GM18498 (cell line): ENCODE measurements around the gene ITLN1.

ENCODE experiments used
- ATAC-seq: cut with Tn5 transposase; IDR thresholded peaks from one replicate; pipeline ENCODE4 v1.9.1; 2021; ENCODE audit warnings: mild to moderate bottlenecking, moderate library complexity; ENCODE audit not compliant: unreplicated experiment

ITLN1 gene

DNA sequence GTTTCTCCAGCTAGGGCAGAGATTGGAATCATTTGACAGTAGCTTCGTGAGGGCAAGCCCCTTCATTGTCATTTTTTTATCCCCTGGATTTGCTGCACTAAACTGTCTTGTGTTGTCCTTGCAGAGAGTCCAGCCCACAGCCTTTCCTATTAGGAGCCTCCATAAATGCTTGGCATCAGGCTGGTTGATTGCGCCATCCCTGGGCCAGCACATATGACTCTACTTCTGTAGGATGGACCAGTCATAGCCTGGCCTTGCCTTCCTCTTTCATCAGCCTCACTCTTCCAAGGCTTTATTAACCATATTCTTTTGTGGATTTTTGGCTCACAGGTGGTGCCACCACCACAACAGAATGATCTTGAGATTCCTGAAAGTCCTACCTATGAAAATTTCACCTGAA is 57.6 kb downstream of the ITLN1 start:
- ATAC-seq: no peak

- no peak for ATAC-seq
Observed at GRCh38 chr1:160826546-160826945, 58.4 kb downstream of the ITLN1 start.
